Measurements from ENCODE around the gene CMTM2. TPM values are rescaled to one million over a fixed set of nuclear protein-coding genes. Genes with fewer than 3 reads are reported as not detected.

CMTM2 gene
- total and polyA plus RNA-seq, 9 of the 15 experiments (the other 6 are each of a cell fraction or from before 2014, with no cell fraction given) = not detected

GRCh38 chr16:66549284-66550131 is 29.8 kb upstream of the CMTM2 start, which contains the start of gene TK2 (continued):
- TF ChIP-seq JUN (IDR thresholded peaks at IDR 0.05; ENCODE audit: borderline replicate concordance, low read depth, low read length) = no peak
- TF ChIP-seq JUN (CRISPR knock-in tag; IDR thresholded peaks at IDR 0.05; ENCODE audit: borderline replicate concordance) = no peak; the same call in 1 of the 2 replicates
- TF ChIP-seq HNRNPH1 (optimal IDR thresholded peaks at IDR 0.05; ENCODE audit: low read depth, low read length) = no peak
- TF ChIP-seq SMC3 (conservative IDR thresholded peaks at IDR 0.05; ENCODE audit: insufficient read depth, low read depth, low read length) = no peak
- no peak for TF ChIP-seq ZNF655 (CRISPR knock-in tag; IDR thresholded peaks at IDR 0.05)
- peak; percentile 96 for TF ChIP-seq ZFX (CRISPR knock-in tag; IDR thresholded peaks at IDR 0.05)
- TF ChIP-seq, protein P1, sequence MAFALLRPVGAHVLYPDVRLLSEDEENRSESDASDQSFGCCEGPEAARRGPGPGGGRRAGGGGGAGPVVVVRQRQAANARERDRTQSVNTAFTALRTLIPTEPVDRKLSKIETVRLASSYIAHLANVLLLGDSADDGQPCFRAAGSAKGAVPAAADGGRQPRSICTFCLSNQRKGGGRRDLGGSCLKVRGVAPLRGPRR (CRISPR knock-in tag; IDR thresholded peaks at IDR 0.05) = no peak
- TF ChIP-seq HBP1 (CRISPR knock-in tag; IDR thresholded peaks at IDR 0.05) = no peak
- peak; percentile 81 for TF ChIP-seq FIP1L1 (IDR thresholded peaks at IDR 0.05; ENCODE audit: low read depth, low read length, poor library complexity, severe bottlenecking)
- TF ChIP-seq CTBP1 (IDR thresholded peaks at IDR 0.05; ENCODE audit: borderline replicate concordance) = no peak
- no peak for TF ChIP-seq MTA1 (IDR thresholded peaks at IDR 0.05; ENCODE audit: borderline replicate concordance)
- TF ChIP-seq, protein P2, sequence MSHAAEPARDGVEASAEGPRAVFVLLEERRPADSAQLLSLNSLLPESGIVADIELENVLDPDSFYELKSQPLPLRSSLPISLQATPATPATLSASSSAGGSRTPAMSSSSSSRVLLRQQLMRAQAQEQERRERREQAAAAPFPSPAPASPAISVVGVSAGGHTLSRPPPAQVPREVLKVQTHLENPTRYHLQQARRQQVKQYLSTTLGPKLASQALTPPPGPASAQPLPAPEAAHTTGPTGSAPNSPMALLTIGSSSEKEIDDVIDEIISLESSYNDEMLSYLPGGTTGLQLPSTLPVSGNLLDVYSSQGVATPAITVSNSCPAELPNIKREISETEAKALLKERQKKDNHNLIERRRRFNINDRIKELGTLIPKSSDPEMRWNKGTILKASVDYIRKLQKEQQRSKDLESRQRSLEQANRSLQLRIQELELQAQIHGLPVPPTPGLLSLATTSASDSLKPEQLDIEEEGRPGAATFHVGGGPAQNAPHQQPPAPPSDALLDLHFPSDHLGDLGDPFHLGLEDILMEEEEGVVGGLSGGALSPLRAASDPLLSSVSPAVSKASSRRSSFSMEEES (CRISPR knock-in tag; IDR thresholded peaks at IDR 0.05) = no peak
- no peak for TF ChIP-seq NCOR1 (IDR thresholded peaks at IDR 0.05)
- no peak for TF ChIP-seq STAT5A (IDR thresholded peaks at IDR 0.05; ENCODE audit: borderline replicate concordance, low read length)
- TF ChIP-seq, protein P3, sequence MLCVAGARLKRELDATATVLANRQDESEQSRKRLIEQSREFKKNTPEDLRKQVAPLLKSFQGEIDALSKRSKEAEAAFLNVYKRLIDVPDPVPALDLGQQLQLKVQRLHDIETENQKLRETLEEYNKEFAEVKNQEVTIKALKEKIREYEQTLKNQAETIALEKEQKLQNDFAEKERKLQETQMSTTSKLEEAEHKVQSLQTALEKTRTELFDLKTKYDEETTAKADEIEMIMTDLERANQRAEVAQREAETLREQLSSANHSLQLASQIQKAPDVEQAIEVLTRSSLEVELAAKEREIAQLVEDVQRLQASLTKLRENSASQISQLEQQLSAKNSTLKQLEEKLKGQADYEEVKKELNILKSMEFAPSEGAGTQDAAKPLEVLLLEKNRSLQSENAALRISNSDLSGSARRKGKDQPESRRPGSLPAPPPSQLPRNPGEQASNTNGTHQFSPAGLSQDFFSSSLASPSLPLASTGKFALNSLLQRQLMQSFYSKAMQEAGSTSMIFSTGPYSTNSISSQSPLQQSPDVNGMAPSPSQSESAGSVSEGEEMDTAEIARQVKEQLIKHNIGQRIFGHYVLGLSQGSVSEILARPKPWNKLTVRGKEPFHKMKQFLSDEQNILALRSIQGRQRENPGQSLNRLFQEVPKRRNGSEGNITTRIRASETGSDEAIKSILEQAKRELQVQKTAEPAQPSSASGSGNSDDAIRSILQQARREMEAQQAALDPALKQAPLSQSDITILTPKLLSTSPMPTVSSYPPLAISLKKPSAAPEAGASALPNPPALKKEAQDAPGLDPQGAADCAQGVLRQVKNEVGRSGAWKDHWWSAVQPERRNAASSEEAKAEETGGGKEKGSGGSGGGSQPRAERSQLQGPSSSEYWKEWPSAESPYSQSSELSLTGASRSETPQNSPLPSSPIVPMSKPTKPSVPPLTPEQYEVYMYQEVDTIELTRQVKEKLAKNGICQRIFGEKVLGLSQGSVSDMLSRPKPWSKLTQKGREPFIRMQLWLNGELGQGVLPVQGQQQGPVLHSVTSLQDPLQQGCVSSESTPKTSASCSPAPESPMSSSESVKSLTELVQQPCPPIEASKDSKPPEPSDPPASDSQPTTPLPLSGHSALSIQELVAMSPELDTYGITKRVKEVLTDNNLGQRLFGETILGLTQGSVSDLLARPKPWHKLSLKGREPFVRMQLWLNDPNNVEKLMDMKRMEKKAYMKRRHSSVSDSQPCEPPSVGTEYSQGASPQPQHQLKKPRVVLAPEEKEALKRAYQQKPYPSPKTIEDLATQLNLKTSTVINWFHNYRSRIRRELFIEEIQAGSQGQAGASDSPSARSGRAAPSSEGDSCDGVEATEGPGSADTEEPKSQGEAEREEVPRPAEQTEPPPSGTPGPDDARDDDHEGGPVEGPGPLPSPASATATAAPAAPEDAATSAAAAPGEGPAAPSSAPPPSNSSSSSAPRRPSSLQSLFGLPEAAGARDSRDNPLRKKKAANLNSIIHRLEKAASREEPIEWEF (CRISPR knock-in tag; IDR thresholded peaks at IDR 0.05) = no peak
- TF ChIP-seq GATAD2B (IDR thresholded peaks at IDR 0.05; ENCODE audit: borderline replicate concordance) = peak; percentile 85

Data from K562 (cell line).